ENCODE results near the gene LRP3.

Gene LRP3

DNA sequence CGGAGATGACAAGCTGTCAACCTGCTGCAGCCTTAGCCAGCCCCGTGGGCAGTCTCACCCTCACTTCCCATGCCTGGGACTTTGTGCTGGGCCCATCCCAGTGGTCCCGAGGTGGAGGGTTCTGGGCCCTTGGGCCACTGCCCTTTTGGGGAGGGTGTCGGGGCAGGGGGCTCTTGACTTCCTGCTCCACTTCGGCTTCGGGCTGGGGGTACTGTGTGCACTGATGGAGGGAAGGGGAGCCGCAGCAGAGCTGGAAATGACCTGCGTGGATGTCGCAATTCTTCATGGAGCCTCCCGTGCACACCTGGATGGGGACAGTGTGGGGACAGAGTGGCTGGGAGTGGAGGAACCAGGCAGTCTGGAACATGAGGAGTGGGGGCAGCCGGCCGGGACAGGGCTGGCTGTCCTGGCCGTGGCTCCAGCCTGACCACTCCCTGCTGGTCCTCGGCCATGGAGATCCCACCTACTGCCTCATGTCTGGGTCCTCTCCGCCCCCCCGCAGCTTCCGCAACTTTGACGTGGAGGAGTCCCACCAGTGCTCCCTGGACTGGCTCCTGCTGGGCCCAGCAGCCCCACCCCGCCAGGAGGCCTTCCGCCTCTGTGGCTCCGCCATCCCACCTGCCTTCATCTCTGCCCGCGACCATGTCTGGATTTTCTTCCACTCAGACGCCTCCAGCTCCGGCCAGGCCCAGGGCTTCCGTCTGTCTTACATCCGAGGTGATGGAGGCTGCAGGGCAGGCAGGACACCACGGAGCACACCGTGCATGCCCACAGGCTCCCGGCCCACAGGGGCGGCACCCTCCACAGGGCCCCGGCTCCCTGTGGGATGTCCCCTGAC, 10.2 kb downstream of the LRP3 start:
- Histone ChIP-seq H3K4ac (ENCODE audit: low read depth in 1 of 2, low read length in 2 of 2) (no peak overlapping the region), H3K4me1 (ENCODE audit: control insufficient read depth, insufficient read depth, low read depth, low read length) (peaks cover 9% of the 10 kb centered on the region), H3K14ac (ENCODE audit: low read length in 2 of 2) (no peak overlapping the region), H3K9ac (ENCODE audit: low read length) (no peak overlapping the region), H2BK15ac (ENCODE audit: low read depth, poor library complexity, severe bottlenecking) (no peak overlapping the region), H2AFZ (ENCODE audit: low read depth, low read length) (no peak overlapping the region), H3K36me3 (ENCODE audit: control insufficient read depth in 1 of 2, insufficient read depth in 2 of 2, low read depth in 1 of 2, low read length in 2 of 2) (peaks cover 29 to 63% of the 10 kb centered on the region in 2 experiments), H2BK5ac (ENCODE audit: low read depth, low read length, poor library complexity, severe bottlenecking) (no peak overlapping the region), H4K91ac (ENCODE audit: low read length) (no peak overlapping the region), H2BK120ac (ENCODE audit: low read depth, low read length) (no peak overlapping the region), H2BK12ac (ENCODE audit: low read length in 2 of 2) (no peak overlapping the region), H3K27me3 (ENCODE audit: control insufficient read depth in 1 of 2, insufficient read depth in 1 of 2, low read length in 2 of 2) (no peaks in the 10 kb centered on the region), H3K79me1 (replicated peaks; ENCODE audit: low read length, poor library complexity, severe bottlenecking) (no peaks in the 10 kb centered on the region), H2AK5ac (ENCODE audit: low read length, severe bottlenecking) (no peak overlapping the region), H3K27ac (ENCODE audit: low read length, poor library complexity, severe bottlenecking) (no peak overlapping the region), H3K23ac (ENCODE audit: low read length in 2 of 2) (no peak overlapping the region), H4K8ac (ENCODE audit: low read length) (no peak overlapping the region), H3K4me2 (ENCODE audit: low read length, poor library complexity, severe bottlenecking) (no peak overlapping the region), H3K9me3 (ENCODE audit: control insufficient read depth, low read length) (no peaks in the 10 kb centered on the region), H3K18ac (ENCODE audit: low read depth in 1 of 2, low read length in 2 of 2) (no peak overlapping the region), H3K4me3 (ENCODE audit: insufficient read depth in 1 of 2, low read depth in 1 of 2, low read length in 2 of 2) (peak overlapping the region in 1 of 2 experiments; percentile 10)
- WGBS = 92% methylated on average over 32 of the region's 32 CpGs
- DNase-seq = no peak

DNA sequence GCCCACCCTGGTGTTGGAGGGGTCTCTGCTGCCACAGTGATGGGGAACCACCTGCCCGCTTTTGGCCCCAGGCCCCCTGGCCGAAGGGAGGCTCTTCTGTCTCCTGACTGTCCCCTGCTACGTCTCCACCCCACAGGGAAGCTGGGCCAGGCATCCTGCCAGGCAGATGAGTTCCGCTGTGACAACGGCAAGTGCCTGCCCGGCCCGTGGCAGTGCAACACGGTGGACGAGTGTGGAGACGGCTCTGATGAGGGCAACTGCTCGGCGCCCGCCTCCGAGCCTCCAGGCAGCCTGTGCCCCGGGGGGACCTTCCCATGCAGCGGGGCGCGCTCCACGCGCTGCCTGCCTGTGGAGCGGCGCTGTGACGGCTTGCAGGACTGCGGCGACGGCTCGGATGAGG, 11.0 kb downstream of the LRP3 start:
- H3K27me3 ChIP-seq (ENCODE audit: control insufficient read depth in 1 of 2, insufficient read depth in 1 of 2, low read length in 2 of 2) = no peaks in the 10 kb centered on the region
- H3K4me1 ChIP-seq (ENCODE audit: control insufficient read depth, insufficient read depth, low read depth, low read length) = peaks cover 4% of the 10 kb centered on the region
- H4K8ac ChIP-seq (ENCODE audit: low read length) = no peak overlapping the region
- no peak overlapping the region for H2BK120ac ChIP-seq (ENCODE audit: low read depth, low read length)
- H3K14ac ChIP-seq (ENCODE audit: low read length in 2 of 2) = no peak overlapping the region
- H3K9ac ChIP-seq (ENCODE audit: low read length) = no peak overlapping the region
- H2AFZ ChIP-seq (ENCODE audit: low read depth, low read length) = no peak overlapping the region
- H2BK15ac ChIP-seq (ENCODE audit: low read depth, poor library complexity, severe bottlenecking) = no peak overlapping the region
- H2AK5ac ChIP-seq (ENCODE audit: low read length, severe bottlenecking) = no peak overlapping the region
- H3K36me3 ChIP-seq (ENCODE audit: control insufficient read depth in 1 of 2, insufficient read depth in 2 of 2, low read depth in 1 of 2, low read length in 2 of 2) = peaks cover 29 to 63% of the 10 kb centered on the region in 2 experiments
- no peak overlapping the region for H2BK5ac ChIP-seq (ENCODE audit: low read depth, low read length, poor library complexity, severe bottlenecking)
- H3K4me2 ChIP-seq (ENCODE audit: low read length, poor library complexity, severe bottlenecking) = no peak overlapping the region
- no peak overlapping the region for H3K4ac ChIP-seq (ENCODE audit: low read depth in 1 of 2, low read length in 2 of 2)
- 96% methylated on average over 27 of the region's 27 CpGs for WGBS
- no peak overlapping the region for H2BK12ac ChIP-seq (ENCODE audit: low read length in 2 of 2)
- H3K18ac ChIP-seq (ENCODE audit: low read depth in 1 of 2, low read length in 2 of 2) = no peak overlapping the region
- DNase-seq = no peak
- no peaks in the 10 kb centered on the region for H3K79me1 ChIP-seq (replicated peaks; ENCODE audit: low read length, poor library complexity, severe bottlenecking)
- no peak overlapping the region for H4K91ac ChIP-seq (ENCODE audit: low read length)
- peak overlapping the region in 1 of 2 experiments; percentile 37 for H3K4me3 ChIP-seq (ENCODE audit: insufficient read depth in 1 of 2, low read depth in 1 of 2, low read length in 2 of 2)
- H3K9me3 ChIP-seq (ENCODE audit: control insufficient read depth, low read length) = no peaks in the 10 kb centered on the region
- H3K27ac ChIP-seq (ENCODE audit: low read length, poor library complexity, severe bottlenecking) = no peak overlapping the region
- no peak overlapping the region for H3K23ac ChIP-seq (ENCODE audit: low read length in 2 of 2)

DNA sequence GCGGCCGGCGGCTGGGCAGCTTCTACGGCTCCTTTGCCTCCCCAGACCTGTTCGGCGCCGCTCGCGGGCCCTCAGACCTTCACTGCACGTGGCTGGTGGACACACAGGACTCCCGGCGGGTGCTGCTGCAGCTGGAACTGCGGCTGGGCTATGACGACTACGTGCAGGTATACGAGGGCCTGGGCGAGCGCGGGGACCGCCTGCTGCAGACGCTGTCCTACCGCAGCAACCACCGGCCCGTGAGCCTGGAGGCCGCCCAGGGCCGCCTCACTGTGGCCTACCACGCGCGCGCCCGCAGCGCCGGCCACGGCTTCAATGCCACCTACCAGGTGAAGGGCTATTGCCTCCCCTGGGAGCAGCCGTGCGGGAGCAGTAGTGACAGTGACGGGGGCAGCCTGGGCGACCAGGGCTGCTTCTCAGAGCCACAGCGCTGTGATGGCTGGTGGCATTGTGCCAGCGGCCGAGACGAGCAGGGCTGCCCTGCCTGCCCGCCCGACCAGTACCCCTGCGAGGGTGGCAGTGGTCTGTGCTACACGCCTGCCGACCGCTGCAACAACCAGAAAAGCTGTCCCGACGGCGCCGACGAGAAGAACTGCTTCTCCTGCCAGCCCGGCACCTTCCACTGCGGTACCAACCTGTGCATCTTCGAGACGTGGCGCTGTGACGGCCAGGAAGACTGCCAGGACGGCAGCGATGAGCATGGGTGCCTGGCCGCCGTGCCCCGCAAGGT, 11.6 kb downstream of the LRP3 start:
- no peak overlapping the region for H3K9ac ChIP-seq (ENCODE audit: low read length)
- peaks cover 29 to 60% of the 10 kb centered on the region in 2 experiments for H3K36me3 ChIP-seq (ENCODE audit: control insufficient read depth in 1 of 2, insufficient read depth in 2 of 2, low read depth in 1 of 2, low read length in 2 of 2)
- 97% methylated on average over 64 of the region's 64 CpGs for WGBS
- no peaks in the 10 kb centered on the region for H3K27me3 ChIP-seq (ENCODE audit: control insufficient read depth in 1 of 2, insufficient read depth in 1 of 2, low read length in 2 of 2)
- H3K79me1 ChIP-seq (replicated peaks; ENCODE audit: low read length, poor library complexity, severe bottlenecking) = no peaks in the 10 kb centered on the region
- no peak overlapping the region for H3K4ac ChIP-seq (ENCODE audit: low read depth in 1 of 2, low read length in 2 of 2)
- no peaks in the 10 kb centered on the region for H3K9me3 ChIP-seq (ENCODE audit: control insufficient read depth, low read length)
- H3K4me1 ChIP-seq (ENCODE audit: control insufficient read depth, insufficient read depth, low read depth, low read length) = peaks cover 4% of the 10 kb centered on the region
- no peak overlapping the region for H2BK5ac ChIP-seq (ENCODE audit: low read depth, low read length, poor library complexity, severe bottlenecking)
- H3K23ac ChIP-seq (ENCODE audit: low read length in 2 of 2) = no peak overlapping the region
- no peak overlapping the region for H3K14ac ChIP-seq (ENCODE audit: low read length in 2 of 2)
- H3K18ac ChIP-seq (ENCODE audit: low read depth in 1 of 2, low read length in 2 of 2) = no peak overlapping the region
- no peak overlapping the region for H4K8ac ChIP-seq (ENCODE audit: low read length)
- no peak overlapping the region for H2BK12ac ChIP-seq (ENCODE audit: low read length in 2 of 2)
- no peak overlapping the region for H2AK5ac ChIP-seq (ENCODE audit: low read length, severe bottlenecking)
- DNase-seq = no peak
- H3K4me3 ChIP-seq (ENCODE audit: insufficient read depth in 1 of 2, low read depth in 1 of 2, low read length in 2 of 2) = no peak overlapping the region
- no peak overlapping the region for H4K91ac ChIP-seq (ENCODE audit: low read length)
- H3K4me2 ChIP-seq (ENCODE audit: low read length, poor library complexity, severe bottlenecking) = no peak overlapping the region
- no peak overlapping the region for H2AFZ ChIP-seq (ENCODE audit: low read depth, low read length)
- no peak overlapping the region for H2BK15ac ChIP-seq (ENCODE audit: low read depth, poor library complexity, severe bottlenecking)
- no peak overlapping the region for H3K27ac ChIP-seq (ENCODE audit: low read length, poor library complexity, severe bottlenecking)
- H2BK120ac ChIP-seq (ENCODE audit: low read depth, low read length) = no peak overlapping the region

GRCh38 chr19:33206261-33207039, 12.3 kb downstream of the LRP3 start:
- no peak overlapping the region for H2AFZ ChIP-seq (ENCODE audit: low read depth, low read length)
- no peak overlapping the region for H2BK120ac ChIP-seq (ENCODE audit: low read depth, low read length)
- no peak overlapping the region for H3K4me2 ChIP-seq (ENCODE audit: low read length, poor library complexity, severe bottlenecking)
- H3K27ac ChIP-seq (ENCODE audit: low read length, poor library complexity, severe bottlenecking) = no peak overlapping the region
- H4K91ac ChIP-seq (ENCODE audit: low read length) = no peak overlapping the region
- DNase-seq = no peak
- H3K9ac ChIP-seq (ENCODE audit: low read length) = no peak overlapping the region
- H2AK5ac ChIP-seq (ENCODE audit: low read length, severe bottlenecking) = no peak overlapping the region
- 97% methylated on average over 37 of the region's 38 CpGs for WGBS
- H3K36me3 ChIP-seq (ENCODE audit: control insufficient read depth in 1 of 2, insufficient read depth in 2 of 2, low read depth in 1 of 2, low read length in 2 of 2) = peaks cover 29 to 57% of the 10 kb centered on the region in 2 experiments
- no peak overlapping the region for H3K18ac ChIP-seq (ENCODE audit: low read depth in 1 of 2, low read length in 2 of 2)
- no peaks in the 10 kb centered on the region for H3K79me1 ChIP-seq (replicated peaks; ENCODE audit: low read length, poor library complexity, severe bottlenecking)
- no peaks in the 10 kb centered on the region for H3K27me3 ChIP-seq (ENCODE audit: control insufficient read depth in 1 of 2, insufficient read depth in 1 of 2, low read length in 2 of 2)
- no peak overlapping the region for H2BK12ac ChIP-seq (ENCODE audit: low read length in 2 of 2)
- no peak overlapping the region for H3K23ac ChIP-seq (ENCODE audit: low read length in 2 of 2)
- H3K14ac ChIP-seq (ENCODE audit: low read length in 2 of 2) = no peak overlapping the region
- no peak overlapping the region for H4K8ac ChIP-seq (ENCODE audit: low read length)
- H3K4me1 ChIP-seq (ENCODE audit: control insufficient read depth, insufficient read depth, low read depth, low read length) = peaks cover 4% of the 10 kb centered on the region
- H3K4me3 ChIP-seq (ENCODE audit: insufficient read depth in 1 of 2, low read depth in 1 of 2, low read length in 2 of 2) = no peak overlapping the region
- H3K4ac ChIP-seq (ENCODE audit: low read depth in 1 of 2, low read length in 2 of 2) = no peak overlapping the region
- H3K9me3 ChIP-seq (ENCODE audit: control insufficient read depth, low read length) = no peaks in the 10 kb centered on the region
- no peak overlapping the region for H2BK5ac ChIP-seq (ENCODE audit: low read depth, low read length, poor library complexity, severe bottlenecking)
- no peak overlapping the region for H2BK15ac ChIP-seq (ENCODE audit: low read depth, poor library complexity, severe bottlenecking)

Data from mesenchymal stem cell (in vitro differentiated cells and primary cell).